Thoracic aorta (tissue), 2 donors: ENCODE results near the gene EHMT1. TPM values are rescaled to one million over a fixed set of nuclear protein-coding genes. Genes with fewer than 3 reads are reported as not detected.

Experiments
- ATAC-seq: fragments of 150-250 bp; one replicate; pipeline ENCODE4 v1.8.0; 2017; ENCODE audit warnings: low read depth; ENCODE audit not compliant: insufficient number of reproducible peaks, low FRiP score
- DNase-seq: peaks from one replicate; pipeline ENCODE4 v3.0.0-alpha.2; 2020; ENCODE audit warnings: low spot score
- H3K27ac ChIP-seq, 2 donors: fragments of 200-600 bp; sonication (generic); 1 replicate in 1 of 2; 2 replicates in 1 of 2; pipeline ENCODE4 v1.5.1; 2016; ENCODE audit warnings: mild to moderate bottlenecking in 2 of 2, moderate library complexity in 2 of 2
- H3K27me3 ChIP-seq: fragments of 200-600 bp; sonication (generic); replicated peaks from 2 replicates; pipeline ENCODE4 v1.6.0; 2016; ENCODE audit warnings: mild to moderate bottlenecking; ENCODE audit not compliant: insufficient read depth
- H3K36me3 ChIP-seq: fragments of 200-600 bp; sonication (generic); one replicate; pipeline ENCODE4 v1.5.1; 2016
- H3K4me1 ChIP-seq, 2 donors: fragments of 200-600 bp; sonication (generic); 1 replicate in 1 of 2; 2 replicates in 1 of 2; pipeline versions ENCODE4 v1.5.1 to v1.6.0; 2016; ENCODE audit warnings: low read depth in 2 of 2, mild to moderate bottlenecking in 1 of 2; ENCODE audit not compliant: control insufficient read depth in 1 of 2
- H3K4me3 ChIP-seq: fragments of 200-600 bp; sonication (generic); 2 replicates; pipeline ENCODE4 v1.5.1; 2016; ENCODE audit warnings: mild to moderate bottlenecking
- H3K9me3 ChIP-seq: fragments of 200-600 bp; sonication (generic); 2 replicates; pipeline ENCODE4 v1.5.1; 2016
- total RNA-seq, 2 donors: library from RNA; depleted of rRNA; stranded (reverse); fragments of >200 nt; gene quantifications; one replicate each; pipeline versions ENCODE4 v1.1.0 to v1.2.3, GENCODE V29; 2016
- TF ChIP-seq, protein P1 (sequence below): fragments of 200-600 bp; sonication (generic); IDR thresholded peaks from one replicate; pipeline ENCODE4 v1.5.1; 2019; ENCODE audit warnings: antibody characterized with exemption

The EHMT1 gene
- total RNA-seq, 2 donors from 2014 or later = 67.6 to 150 TPM

DNA sequence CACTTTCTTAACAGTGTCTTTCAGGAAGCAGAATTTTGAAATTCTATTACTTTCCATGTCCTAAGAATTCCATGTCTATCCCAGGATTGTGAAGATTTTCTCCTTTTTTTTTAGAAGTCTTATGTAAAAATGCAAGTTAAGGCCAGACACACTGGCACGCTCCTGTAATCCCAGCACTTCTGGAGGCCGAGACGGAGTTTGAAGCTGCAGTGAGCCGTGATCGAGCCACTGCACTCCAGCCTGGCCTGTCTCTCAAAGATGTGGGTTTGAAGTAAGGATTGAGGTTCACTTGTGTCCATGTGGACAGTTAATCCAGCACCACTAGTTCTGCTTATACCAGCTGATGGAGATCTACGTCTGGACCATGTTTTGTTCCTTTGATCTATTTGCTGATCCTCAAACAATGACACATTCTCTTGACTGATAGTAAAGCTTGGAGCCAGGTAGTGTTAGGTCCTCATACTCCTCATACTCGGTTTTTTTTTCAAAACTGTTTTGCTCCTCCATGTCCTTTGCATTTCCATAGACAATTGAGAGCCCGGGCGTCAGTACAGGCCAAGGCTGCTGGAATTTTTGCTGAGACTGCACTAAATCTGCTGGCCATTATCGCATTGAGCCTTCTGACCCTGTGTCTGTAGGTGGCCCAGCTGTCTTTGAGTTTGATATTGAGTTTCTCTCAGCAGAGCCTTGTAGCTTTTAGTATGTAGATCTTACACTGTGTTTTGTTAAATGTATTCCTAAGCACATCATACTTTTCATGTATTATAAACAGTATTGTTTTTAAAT is 205.4 kb downstream of the EHMT1 start:
- Histone ChIP-seq H3K27me3 (no peaks in the 10 kb centered on the region), H3K9me3 (no peaks in the 10 kb centered on the region), H3K27ac (no peak overlapping the region), H3K36me3 (peaks cover 43% of the 10 kb centered on the region), H3K4me1 (no peaks in the 10 kb centered on the region), H3K4me3 (no peak overlapping the region)
- no peak for ATAC-seq
- no peak for DNase-seq
- TF ChIP-seq, protein P1, sequence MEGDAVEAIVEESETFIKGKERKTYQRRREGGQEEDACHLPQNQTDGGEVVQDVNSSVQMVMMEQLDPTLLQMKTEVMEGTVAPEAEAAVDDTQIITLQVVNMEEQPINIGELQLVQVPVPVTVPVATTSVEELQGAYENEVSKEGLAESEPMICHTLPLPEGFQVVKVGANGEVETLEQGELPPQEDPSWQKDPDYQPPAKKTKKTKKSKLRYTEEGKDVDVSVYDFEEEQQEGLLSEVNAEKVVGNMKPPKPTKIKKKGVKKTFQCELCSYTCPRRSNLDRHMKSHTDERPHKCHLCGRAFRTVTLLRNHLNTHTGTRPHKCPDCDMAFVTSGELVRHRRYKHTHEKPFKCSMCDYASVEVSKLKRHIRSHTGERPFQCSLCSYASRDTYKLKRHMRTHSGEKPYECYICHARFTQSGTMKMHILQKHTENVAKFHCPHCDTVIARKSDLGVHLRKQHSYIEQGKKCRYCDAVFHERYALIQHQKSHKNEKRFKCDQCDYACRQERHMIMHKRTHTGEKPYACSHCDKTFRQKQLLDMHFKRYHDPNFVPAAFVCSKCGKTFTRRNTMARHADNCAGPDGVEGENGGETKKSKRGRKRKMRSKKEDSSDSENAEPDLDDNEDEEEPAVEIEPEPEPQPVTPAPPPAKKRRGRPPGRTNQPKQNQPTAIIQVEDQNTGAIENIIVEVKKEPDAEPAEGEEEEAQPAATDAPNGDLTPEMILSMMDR = no peak

DNA sequence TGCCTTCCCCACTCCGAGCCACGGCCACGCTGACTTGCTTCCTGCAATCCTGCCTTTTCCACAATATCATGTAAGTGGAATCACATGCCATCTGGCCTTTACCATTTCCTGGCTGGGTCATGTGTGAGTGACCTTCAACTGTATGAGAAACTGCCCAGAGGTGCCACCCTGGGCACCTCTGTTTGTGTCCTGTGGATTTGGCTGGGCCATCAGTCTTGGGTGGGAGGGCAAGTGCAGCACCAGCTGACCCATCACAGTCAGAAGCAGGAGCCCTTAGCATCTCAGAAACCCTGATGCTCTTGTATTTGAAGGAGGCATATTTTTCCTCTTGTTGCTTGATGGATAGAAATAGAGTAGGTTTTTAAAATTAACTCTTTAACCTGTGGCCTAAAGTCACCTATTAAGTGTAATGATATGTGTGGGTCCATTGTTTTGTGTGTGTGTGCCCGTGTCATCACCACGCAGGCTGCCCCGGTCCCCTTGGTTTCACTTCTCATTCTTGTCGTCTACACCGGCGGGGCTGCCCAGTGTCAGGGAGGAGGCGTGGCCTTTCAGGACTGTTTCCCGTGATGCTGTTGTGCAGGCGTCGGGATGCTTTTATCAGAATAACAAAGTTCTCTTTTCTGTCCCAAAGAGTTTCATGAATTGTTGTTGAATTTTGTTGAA is 206.7 kb downstream of the EHMT1 start:
- Histone ChIP-seq H3K27me3 (no peaks in the 10 kb centered on the region), H3K9me3 (no peaks in the 10 kb centered on the region), H3K4me3 (no peak overlapping the region), H3K27ac (no peak overlapping the region), H3K36me3 (peaks cover 40% of the 10 kb centered on the region), H3K4me1 (no peaks in the 10 kb centered on the region)
- DNase-seq = no peak
- ATAC-seq = no peak
- TF ChIP-seq, protein P1 = no peak

DNA sequence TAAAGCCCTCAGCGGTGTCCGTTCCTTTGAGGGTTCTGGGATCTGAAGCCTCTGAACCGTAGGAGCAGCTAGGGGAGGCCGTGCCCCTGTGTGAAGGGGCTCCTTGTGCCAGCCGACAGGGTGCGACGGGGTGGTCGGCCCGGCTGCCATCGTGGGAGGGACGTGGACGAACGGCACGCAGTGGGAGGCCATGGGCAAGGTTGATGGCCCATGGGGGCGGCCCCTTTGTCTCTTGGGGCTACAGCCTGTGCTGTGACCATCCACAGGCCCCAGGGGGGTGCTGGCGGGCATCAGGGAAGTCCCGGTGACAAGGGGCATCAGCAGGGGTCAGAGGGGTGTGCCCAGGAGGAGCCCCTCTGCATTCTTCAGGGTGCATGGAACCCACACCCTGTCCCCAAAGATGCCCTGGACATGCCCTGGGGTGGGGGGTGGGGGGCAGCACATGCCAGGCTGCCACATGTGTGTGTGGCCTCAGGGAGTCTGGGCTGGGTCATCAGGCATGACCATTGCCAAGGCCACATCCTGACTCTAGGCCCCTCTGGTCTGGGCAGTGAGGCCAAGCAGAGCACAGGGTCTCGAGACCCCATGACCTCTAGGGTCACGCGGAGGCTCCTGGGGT is 209.2 kb downstream of the EHMT1 start:
- ATAC-seq (no peak), DNase-seq (no peak)
- peaks cover 35% of the 10 kb centered on the region for H3K36me3 ChIP-seq
- no peaks in the 10 kb centered on the region for H3K4me1 ChIP-seq
- H3K27ac ChIP-seq = no peak overlapping the region
- H3K9me3 ChIP-seq = no peaks in the 10 kb centered on the region
- no peaks in the 10 kb centered on the region for H3K27me3 ChIP-seq
- TF ChIP-seq, protein P1 = no peak
- H3K4me3 ChIP-seq = no peak overlapping the region

DNA sequence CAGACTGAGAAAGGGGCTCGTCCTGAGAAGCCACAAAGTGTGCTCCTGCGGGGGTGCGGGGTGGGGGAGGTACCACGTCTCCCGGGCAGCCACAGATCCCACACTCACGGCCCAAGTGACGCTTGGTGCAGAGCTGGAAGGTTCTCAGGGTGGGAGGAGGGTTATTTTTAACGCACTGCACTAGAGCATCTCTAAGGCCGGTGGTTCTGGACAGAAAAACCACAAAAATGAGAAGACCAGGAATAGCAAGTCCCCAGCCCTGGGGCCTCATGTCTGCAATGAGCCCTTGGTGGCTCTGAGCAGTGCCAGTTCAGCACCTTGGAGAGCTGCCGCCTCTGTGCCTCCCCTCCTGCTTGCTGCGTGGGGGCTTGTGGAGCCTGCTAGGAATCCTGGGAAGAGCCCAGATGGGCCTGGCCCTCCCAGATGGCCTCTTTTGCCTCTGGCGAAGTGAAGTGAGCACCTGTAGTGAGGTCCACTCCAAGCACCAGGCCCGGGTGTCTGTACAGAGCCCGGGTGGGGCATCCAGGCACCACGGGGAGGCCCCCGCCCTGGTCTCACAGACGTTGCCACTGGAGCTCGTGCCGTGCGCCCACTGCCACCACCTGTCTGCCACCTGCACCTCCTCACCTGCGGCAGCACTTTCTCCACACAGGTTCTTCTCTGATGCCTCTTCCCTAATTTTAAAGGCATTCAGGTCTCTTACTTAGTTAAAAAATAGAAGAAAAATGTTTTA is 209.9 kb downstream of the EHMT1 start:
- TF ChIP-seq, protein P1 = no peak

More for the DNA sequence above, 209.9 kb downstream of the EHMT1 start:
- Histone ChIP-seq H3K9me3 (no peaks in the 10 kb centered on the region), H3K27ac (no peak overlapping the region), H3K4me3 (no peak overlapping the region), H3K36me3 (peaks cover 39% of the 10 kb centered on the region), H3K27me3 (no peaks in the 10 kb centered on the region), H3K4me1 (no peaks in the 10 kb centered on the region)
- DNase-seq (no peak), ATAC-seq (no peak)
